ENCODE measurements around the gene LPCAT1. TPM values are rescaled to one million over a fixed set of nuclear protein-coding genes. Genes with fewer than 3 reads are reported as not detected.

LPCAT1 gene
- total and polyA plus RNA-seq, 8 donors, result 5.2 to 229 (median 14.4) TPM

GRCh38 chr5:1490376-1490775, 33.4 kb downstream of the LPCAT1 start:
- WGBS, 5 donors, result 85 to 93% (median 90%) methylated on average over 12 of the region's 12 CpGs
- peaks cover 32 to 98% (median 91%) of the 10 kb centered on the region in 4 donors for H3K36me3 ChIP-seq
- no peak for TF ChIP-seq POLR2AphosphoS5 (IDR thresholded peaks at IDR 0.05)
- no peak for TF ChIP-seq POLR2A (IDR thresholded peaks at IDR 0.05)
- TF ChIP-seq EP300 (IDR thresholded peaks at IDR 0.05), result no peak
- no peak for TF ChIP-seq CTCF (IDR thresholded peaks at IDR 0.05)
- no peak overlapping the region for H3K4me3 ChIP-seq
- intact Hi-C loops (cut with DNase I; ENCODE audit: low total_unique reads), result no loop called here
- H3K4me1 ChIP-seq, result peaks cover 0 to 14% (median 0%) of the 10 kb centered on the region in 4 donors
- no peaks in the 10 kb centered on the region for H3K27me3 ChIP-seq
- no peak for DNase-seq
- H3K9me3 ChIP-seq, result no peaks in the 10 kb centered on the region
- H3K27ac ChIP-seq, result peak overlapping the region in 1 of 5 donors; percentile 11

GRCh38 chr5:1489754-1490153, 34.0 kb downstream of the LPCAT1 start:
- H3K9me3 ChIP-seq, result no peaks in the 10 kb centered on the region
- H3K27ac ChIP-seq, result peak overlapping the region in 3 of 5 donors; percentile 24 to 43 (median 24)
- intact Hi-C loops (cut with DNase I; ENCODE audit: low total_unique reads), result no loop called here
- no peak for DNase-seq
- H3K4me1 ChIP-seq, result peaks cover 0 to 14% (median 0%) of the 10 kb centered on the region in 4 donors
- WGBS, 5 donors, result 85 to 96% (median 93%) methylated on average over 16 to 18 of the region's 18 CpGs
- TF ChIP-seq CTCF (IDR thresholded peaks at IDR 0.05) (no peak), EP300 (IDR thresholded peaks at IDR 0.05) (no peak), POLR2AphosphoS5 (IDR thresholded peaks at IDR 0.05) (no peak), POLR2A (IDR thresholded peaks at IDR 0.05) (no peak)
- H3K27me3 ChIP-seq, result no peaks in the 10 kb centered on the region
- peaks cover 32 to 98% (median 92%) of the 10 kb centered on the region in 4 donors for H3K36me3 ChIP-seq
- no peak overlapping the region for H3K4me3 ChIP-seq

- Histone ChIP-seq H3K27me3 (no peaks in the 10 kb centered on the region), H3K27ac (peak overlapping the region in 2 of 5 donors; percentile 36 to 43), H3K36me3 (peaks cover 25 to 98% (median 92%) of the 10 kb centered on the region in 4 donors), H3K4me1 (peaks cover 0 to 14% (median 0%) of the 10 kb centered on the region in 4 donors), H3K4me3 (no peak overlapping the region), H3K9me3 (no peaks in the 10 kb centered on the region)
- no peak for DNase-seq
- TF ChIP-seq POLR2A (IDR thresholded peaks at IDR 0.05), result no peak
- TF ChIP-seq CTCF (IDR thresholded peaks at IDR 0.05), result no peak
- TF ChIP-seq EP300 (IDR thresholded peaks at IDR 0.05), result no peak
- no peak for TF ChIP-seq POLR2AphosphoS5 (IDR thresholded peaks at IDR 0.05)
- intact Hi-C loops (cut with DNase I; ENCODE audit: low total_unique reads), result no loop called here
- WGBS, 5 donors, result 69 to 81% (median 73%) methylated on average over 12 to 14 of the region's 14 CpGs
Measured at GRCh38 chr5:1488882-1489680, 34.7 kb downstream of the LPCAT1 start.

- H3K4me3 ChIP-seq, result no peak overlapping the region
- intact Hi-C loops (cut with DNase I; ENCODE audit: low total_unique reads), result no loop called here
- H3K9me3 ChIP-seq, result no peaks in the 10 kb centered on the region
- WGBS, 5 donors, result 89 to 93% (median 91%) methylated on average over 24 to 27 of the region's 27 CpGs
- DNase-seq, result no peak
- no peak overlapping the region for H3K27ac ChIP-seq
- H3K36me3 ChIP-seq, result peaks cover 24 to 93% (median 84%) of the 10 kb centered on the region in 4 donors
- TF ChIP-seq POLR2AphosphoS5 (IDR thresholded peaks at IDR 0.05) (no peak), EP300 (IDR thresholded peaks at IDR 0.05) (no peak), CTCF (IDR thresholded peaks at IDR 0.05) (no peak), POLR2A (IDR thresholded peaks at IDR 0.05) (no peak)
- H3K4me1 ChIP-seq, result peaks cover 0 to 14% (median 0%) of the 10 kb centered on the region in 4 donors
- no peaks in the 10 kb centered on the region for H3K27me3 ChIP-seq
Measured at GRCh38 chr5:1487079-1487764, 36.5 kb downstream of the LPCAT1 start.

All from stomach (tissue), 9 donors.